ENCODE results near the gene TRAPPC10.

TRAPPC10 gene

GRCh38 chr21:44011123-44011522 is 986 bp upstream of the TRAPPC10 start:
- Histone ChIP-seq H3K9ac (peak overlapping the region; percentile 78; the same call in 1 of the 2 replicates), H3K4me2 (peak overlapping the region; percentile 95), H3K36me3 (ENCODE audit: insufficient read depth) (no peaks in the 10 kb centered on the region), H3K27ac (no peak overlapping the region; the same call in 1 of the 2 replicates), H2AFZ (ENCODE audit: low read depth) (peak overlapping the region; percentile 43; the same call in 1 of the 2 replicates), H4K20me1 (ENCODE audit: insufficient read depth) (peaks cover 25% of the 10 kb centered on the region), H3K4me1 (ENCODE audit: low read depth, poor library complexity, severe bottlenecking) (peaks cover 38% of the 10 kb centered on the region), H3K27me3 (ENCODE audit: insufficient read depth, low read depth) (no peaks in the 10 kb centered on the region), H3K79me2 (ENCODE audit: insufficient read depth, low read depth) (peaks cover 45% of the 10 kb centered on the region), H3K4me3 (IDR thresholded peaks at IDR 0.05; ENCODE audit: insufficient read depth, low read depth, low read length) (no peak overlapping the region)
- no peak for TF ChIP-seq CTCF (conservative IDR thresholded peaks at IDR 0.05; ENCODE audit: low read depth, low read length)

GRCh38 chr21:44012474-44013379 is 618 bp downstream of the TRAPPC10 start:
- Histone ChIP-seq H3K27ac (peak overlapping the region; percentile 46), H3K4me3 (IDR thresholded peaks at IDR 0.05; ENCODE audit: insufficient read depth, low read depth, low read length) (no peak overlapping the region), H3K79me2 (ENCODE audit: insufficient read depth, low read depth) (peaks cover 61% of the 10 kb centered on the region), H3K36me3 (ENCODE audit: insufficient read depth) (no peaks in the 10 kb centered on the region), H3K27me3 (ENCODE audit: insufficient read depth, low read depth) (no peaks in the 10 kb centered on the region), H2AFZ (ENCODE audit: low read depth) (peak overlapping the region; percentile 11; the same call in 1 of the 2 replicates), H3K4me2 (peak overlapping the region; percentile 93), H3K9ac (peak overlapping the region; percentile 57), H3K4me1 (ENCODE audit: low read depth, poor library complexity, severe bottlenecking) (peaks cover 42% of the 10 kb centered on the region), H4K20me1 (ENCODE audit: insufficient read depth) (peaks cover 35% of the 10 kb centered on the region)
- TF ChIP-seq CTCF (conservative IDR thresholded peaks at IDR 0.05; ENCODE audit: low read depth, low read length): no peak; the same call in 1 of the 2 replicates

- Histone ChIP-seq H4K20me1 (ENCODE audit: insufficient read depth) (peaks cover 35% of the 10 kb centered on the region), H3K27ac (peak overlapping the region; percentile 46), H3K4me3 (IDR thresholded peaks at IDR 0.05; ENCODE audit: insufficient read depth, low read depth, low read length) (no peak overlapping the region), H3K36me3 (ENCODE audit: insufficient read depth) (no peaks in the 10 kb centered on the region), H2AFZ (ENCODE audit: low read depth) (no peak overlapping the region), H3K9ac (peak overlapping the region; percentile 57), H3K79me2 (ENCODE audit: insufficient read depth, low read depth) (peaks cover 69% of the 10 kb centered on the region), H3K27me3 (ENCODE audit: insufficient read depth, low read depth) (no peaks in the 10 kb centered on the region), H3K4me1 (ENCODE audit: low read depth, poor library complexity, severe bottlenecking) (peaks cover 42% of the 10 kb centered on the region), H3K4me2 (peak overlapping the region; percentile 93)
- no peak for TF ChIP-seq CTCF (conservative IDR thresholded peaks at IDR 0.05; ENCODE audit: low read depth, low read length)
These were observed 1.4 kb downstream of the TRAPPC10 start for GRCh38 chr21:44013380-44014088.

- H2AFZ ChIP-seq (ENCODE audit: low read depth): no peak overlapping the region
- no peak overlapping the region for H3K4me3 ChIP-seq (IDR thresholded peaks at IDR 0.05; ENCODE audit: insufficient read depth, low read depth, low read length)
- H3K4me2 ChIP-seq: no peak overlapping the region
- H3K79me2 ChIP-seq (ENCODE audit: insufficient read depth, low read depth): peaks cover 99% of the 10 kb centered on the region
- no peak overlapping the region for H3K27ac ChIP-seq
- H3K4me1 ChIP-seq (ENCODE audit: low read depth, poor library complexity, severe bottlenecking): peaks cover 73% of the 10 kb centered on the region
- H3K9ac ChIP-seq: no peak overlapping the region
- H3K27me3 ChIP-seq (ENCODE audit: insufficient read depth, low read depth): no peaks in the 10 kb centered on the region
- TF ChIP-seq CTCF (conservative IDR thresholded peaks at IDR 0.05; ENCODE audit: low read depth, low read length): no peak
- H3K36me3 ChIP-seq (ENCODE audit: insufficient read depth): no peaks in the 10 kb centered on the region
- H4K20me1 ChIP-seq (ENCODE audit: insufficient read depth): peaks cover 46% of the 10 kb centered on the region
These were observed 5.5 kb downstream of the TRAPPC10 start for GRCh38 chr21:44017601-44018000.
